Activated T-cell treated with anti-CD3 and anti-CD28 coated beads for 48 hours (primary cell): ENCODE measurements around the gene SLIT3.

Source experiments
- DNase-seq: peaks from one replicate; pipeline ENCODE4 v3.0.0-alpha.2; 2020; ENCODE audit warnings: low read depth

SLIT3 gene

DNA sequence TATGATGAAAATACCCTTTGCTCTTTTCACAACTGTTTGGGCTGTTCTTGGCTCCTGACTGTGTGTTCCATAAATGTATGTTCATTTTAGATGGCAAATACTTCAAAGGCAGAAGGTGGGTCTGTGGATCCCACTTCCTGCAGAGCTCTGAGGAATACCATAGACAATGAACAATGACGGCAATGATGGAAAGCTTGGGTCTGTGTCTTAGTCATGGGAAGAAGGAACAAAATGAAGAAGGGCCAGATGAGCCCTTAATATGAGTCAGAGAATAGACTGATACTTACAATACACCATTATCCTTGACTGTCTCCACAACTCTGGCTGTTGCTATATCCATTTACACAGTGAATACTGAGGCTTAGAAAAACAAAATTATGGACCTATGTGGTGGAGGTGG is 126.0 kb downstream of the SLIT3 start:
- DNase-seq, result no peak

DNA sequence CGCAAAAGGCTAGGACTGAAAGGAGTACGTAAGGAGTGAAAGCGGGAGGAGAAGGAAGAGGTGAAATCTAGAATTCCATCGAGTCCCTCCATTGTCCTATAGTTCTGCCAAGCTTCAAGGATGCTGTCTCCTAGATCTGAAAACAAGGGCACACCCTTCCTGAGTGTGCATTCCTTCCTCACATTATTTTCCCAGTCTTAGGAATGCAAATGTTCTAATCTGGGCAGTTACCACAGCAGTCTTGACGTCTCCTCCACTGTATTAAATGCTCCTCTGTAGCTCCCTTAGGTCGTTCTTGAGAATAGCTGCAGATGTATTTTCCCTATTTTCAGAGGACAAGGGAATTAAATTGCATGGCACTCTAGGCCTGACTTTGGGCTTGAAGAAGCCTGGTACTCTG is 127.6 kb downstream of the SLIT3 start:
- DNase-seq, result no peak

DNA sequence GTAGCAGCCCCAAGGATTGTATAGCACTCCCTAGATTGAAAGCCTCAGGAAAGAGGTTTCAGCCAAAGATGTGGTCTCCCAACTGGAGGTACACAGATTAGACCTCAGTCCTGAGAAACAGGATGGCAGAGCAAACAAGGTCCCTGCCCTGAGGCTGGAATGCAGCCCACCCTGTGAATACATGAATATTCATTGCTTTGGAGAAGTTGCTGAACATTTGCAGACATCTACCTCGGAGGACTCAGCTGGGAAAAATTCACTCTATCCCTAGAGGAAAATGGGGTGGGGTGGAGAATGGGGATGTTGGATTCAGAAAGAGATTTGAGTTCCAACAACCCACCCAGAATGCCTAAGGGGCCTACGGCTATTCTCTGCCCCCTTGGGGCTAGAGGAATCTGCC is 129.4 kb downstream of the SLIT3 start:
- no peak for DNase-seq

DNA sequence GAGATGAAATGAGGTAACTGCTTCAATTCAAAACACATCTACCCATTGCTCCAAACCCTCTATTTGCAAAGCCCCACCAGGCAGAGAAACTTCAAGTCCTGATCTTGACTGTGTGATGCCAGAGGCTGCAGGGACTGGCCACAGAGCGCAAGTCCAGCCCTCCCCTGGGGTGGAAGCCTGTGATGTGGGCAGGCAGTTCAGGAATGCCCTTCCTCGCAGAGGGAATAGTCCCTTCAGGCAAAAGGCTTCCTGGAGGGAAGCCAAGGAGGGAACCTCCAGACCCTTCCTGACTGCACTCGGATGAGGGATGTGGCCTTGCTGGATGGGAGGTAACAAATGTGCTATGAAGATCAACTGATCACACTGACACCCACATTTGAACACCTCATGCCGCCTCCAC is 131.2 kb downstream of the SLIT3 start:
- no peak for DNase-seq

DNA sequence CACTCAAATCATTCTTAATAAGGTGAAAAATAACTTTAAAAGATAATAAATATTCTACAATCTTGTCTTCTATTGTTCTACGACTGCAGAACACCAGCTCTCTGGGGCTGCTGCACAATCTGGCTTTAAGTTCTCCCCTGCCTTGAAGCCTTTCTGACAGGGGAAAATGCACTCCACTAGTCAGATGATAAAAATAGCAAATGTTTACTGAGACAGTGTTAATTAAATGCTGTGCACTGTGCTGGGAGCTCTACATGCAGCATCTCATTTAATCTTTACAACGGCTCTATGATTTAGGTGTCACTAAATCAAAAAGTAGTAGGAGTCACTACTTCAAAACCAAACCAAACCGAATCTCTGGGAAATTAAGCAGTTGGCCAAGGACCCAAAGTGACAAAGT is 132.7 kb downstream of the SLIT3 start:
- no peak for DNase-seq

DNA sequence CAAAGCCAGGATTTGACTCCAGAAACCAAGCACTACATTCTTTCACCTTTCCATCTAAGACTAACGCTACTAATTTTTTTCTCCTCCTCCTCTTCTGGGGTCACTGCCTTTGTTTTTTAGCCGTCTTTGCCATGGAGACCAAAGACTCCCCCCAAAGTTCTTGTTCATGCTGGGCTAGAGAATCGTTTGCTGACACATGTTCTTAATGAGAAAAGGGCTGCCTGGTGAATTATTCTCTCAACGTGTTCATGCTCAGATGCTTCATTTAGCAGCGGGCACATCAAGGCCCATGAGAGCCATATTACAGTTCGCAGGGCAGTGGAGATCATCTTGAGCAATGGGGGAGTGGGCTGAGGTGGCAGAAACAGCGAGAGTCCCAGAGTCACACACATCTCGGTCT is 134.9 kb downstream of the SLIT3 start:
- DNase-seq, result no peak

DNA sequence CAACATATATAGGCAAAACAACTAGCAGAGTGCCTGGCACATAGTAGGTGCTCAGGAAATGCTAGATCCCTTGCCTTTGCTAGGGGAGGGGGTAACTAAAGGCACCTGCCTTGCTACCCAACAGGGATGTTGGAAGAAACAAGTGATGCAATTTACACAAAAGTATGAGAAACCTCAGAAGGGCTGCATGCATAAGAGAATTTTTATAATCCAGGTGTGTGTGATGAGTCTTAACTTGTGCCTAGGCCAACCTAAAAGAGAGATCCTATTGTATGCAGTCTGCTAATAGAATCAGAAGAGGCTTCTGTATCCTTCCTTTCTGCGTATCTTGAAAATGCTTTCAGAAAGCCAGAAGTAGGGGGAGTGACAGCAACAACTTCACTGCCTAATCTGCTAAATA is 135.9 kb downstream of the SLIT3 start:
- no peak for DNase-seq

DNA sequence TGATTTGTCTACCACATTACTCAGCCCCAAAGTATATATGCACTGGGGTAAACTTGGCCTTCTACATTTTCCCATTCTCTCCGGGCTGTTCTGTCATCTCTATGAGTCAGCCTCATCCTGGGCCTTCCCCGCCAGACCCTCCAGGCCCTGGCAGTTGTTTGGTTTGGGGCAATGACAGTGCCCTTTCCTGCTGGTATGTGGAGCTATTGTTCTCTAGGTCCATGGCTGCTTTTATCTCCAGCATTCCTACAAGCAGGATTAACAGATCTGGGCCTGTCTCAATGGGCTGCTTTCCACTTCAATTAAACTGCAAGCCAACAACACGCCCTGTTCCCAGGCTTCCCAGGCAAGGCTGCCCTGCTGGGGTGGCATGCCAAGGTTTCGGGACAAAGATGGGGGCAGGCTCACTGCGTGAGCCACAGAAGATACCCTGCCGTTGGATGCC is 136.4 kb downstream of the SLIT3 start:
- no peak for DNase-seq

DNA sequence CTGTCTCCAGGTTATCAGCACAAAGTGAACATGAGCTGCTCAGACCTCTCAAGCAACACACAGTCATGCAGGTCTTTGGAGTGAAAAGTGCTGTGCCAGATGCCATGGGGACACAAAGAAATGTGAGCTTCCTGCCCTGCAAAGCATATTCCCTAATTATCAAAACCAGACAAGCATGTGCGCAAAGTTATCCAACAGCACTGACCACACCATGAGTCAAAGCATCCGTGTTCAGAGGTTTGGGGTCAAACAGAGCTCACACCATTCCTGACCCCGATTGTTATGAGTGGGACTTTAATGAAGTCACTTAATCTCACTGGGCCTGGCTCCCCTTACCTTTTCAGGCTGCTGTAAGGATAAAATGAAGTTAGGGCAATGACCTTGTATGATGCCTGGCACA is 138.5 kb downstream of the SLIT3 start:
- no peak for DNase-seq

DNA sequence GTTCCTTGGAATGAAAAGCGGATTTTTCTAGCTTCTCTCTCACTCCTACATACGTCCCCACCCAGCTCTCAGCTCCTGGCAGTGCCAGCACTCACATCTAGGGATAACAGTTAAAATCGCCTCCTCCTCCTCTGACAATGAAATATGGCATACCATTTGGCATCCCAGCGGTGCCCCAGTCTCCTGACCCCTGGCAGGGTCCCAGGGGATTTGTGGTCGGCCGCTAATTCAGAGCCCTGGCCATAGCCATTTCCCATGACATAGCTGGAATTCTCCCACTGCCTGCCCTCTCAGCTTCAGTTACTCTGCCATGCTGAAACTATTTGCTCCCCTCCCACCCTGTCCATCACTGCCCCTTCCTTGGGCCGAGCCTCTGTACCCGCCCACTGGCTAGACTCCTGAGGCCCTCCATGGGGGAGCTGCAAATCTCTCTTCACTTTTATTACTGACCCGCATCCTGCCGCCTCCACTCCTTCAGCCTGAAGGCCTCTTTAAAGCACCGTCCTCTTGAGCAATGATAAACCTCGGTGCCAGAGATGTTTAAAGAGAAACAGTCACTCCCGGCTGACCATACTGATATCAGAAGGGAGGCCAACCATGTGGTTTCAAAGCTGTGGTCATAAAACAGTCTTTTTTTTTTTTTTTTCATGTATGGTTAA is 139.8 kb downstream of the SLIT3 start:
- DNase-seq, result no peak

DNA sequence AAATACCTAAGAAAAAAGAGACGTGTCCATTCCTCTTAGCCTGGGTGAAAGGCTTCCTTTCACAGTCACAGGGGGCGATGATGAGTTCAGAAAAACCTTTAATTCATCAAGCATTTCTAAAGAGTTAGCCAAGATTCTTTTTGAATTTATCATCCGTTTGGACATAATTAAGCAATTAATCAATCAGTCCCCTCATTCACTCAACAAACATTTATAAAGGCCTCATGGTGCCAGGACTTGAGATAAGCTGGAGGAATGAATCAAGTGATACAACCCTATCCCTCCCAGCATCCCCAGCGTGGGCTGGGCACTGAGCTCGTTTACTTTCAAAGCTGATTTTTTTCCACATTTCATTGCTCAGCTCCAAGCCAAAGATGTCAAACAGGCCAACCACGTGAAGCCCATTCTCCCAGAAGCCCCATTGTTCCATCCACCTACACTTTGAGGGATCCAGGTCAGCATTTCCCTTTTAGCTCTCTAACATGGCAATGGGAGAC is 140.5 kb downstream of the SLIT3 start:
- no peak for DNase-seq

DNA sequence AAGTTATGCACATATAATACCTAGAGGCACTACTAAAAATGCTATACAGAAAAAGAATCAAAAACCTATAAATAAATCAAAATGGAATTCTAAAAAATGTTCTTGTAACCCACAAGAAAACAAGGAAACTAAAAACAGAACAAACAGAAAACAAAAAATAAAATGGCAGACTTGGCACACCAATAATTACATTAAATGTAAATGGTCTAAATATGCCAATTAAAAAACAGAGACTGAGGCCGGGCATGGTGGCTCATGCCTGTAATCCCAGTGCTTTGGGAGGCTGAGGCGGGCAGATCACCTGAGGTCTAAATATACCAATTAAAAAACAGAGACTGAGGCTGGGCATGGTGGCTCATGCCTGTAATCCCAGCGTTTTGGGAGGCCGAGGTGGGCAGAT is 142.2 kb downstream of the SLIT3 start:
- DNase-seq, result no peak

DNA sequence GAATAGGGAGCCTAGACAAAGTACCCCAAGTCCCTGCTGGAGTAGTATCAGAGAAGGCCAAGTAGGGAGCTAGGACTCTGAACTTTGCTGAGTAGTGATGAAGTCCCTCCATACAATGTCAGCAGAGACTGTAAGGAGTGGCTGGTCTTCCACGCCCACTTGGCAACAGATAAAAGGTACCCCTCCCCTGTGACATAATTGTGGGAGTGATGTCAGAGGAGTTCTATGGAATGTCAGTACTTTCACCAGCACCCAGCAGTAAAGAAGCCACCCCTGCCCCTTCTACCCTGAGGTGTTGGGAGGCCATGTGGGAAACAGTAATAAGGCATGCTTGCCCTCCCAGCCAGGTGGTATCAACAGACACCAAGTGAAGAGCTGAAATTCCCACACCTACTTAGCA is 143.9 kb downstream of the SLIT3 start:
- DNase-seq, result no peak

DNA sequence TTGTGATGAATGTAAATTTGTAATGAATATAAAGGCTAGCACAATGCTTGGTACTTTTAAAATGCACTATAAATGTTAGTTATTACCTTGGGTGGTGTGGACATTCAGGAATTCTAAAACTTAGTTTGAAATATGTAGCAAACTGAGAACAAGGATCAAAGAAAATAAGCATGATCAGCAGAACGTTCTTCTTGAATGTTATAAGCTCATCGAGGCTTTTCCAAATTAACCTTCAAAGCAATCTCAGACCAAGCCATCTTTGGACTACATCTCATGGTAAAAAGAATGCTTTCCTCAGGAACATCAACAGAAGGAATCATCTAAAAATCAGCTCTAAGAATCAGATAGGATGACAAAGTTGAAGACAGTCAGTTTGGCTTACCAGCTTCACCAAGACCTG is 146.3 kb downstream of the SLIT3 start:
- no peak for DNase-seq

DNA sequence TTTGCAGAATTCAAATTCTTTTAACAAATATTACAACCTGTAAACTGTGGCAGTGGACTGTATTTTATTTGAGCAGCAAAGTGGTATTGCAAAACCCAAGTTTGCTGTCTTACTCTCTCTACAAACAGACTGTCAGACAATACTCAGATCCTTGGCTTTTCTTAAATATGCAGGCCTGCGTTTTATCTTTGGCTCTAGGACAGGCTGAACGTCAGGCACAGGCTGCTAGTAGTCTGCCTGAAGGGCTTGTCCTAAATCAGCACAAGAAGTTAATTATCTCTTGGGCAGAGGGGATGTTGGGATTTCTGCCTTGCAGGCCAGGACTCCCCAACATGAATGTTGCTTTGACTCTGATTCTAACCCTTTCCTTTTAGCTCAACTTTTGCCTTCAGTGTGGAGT is 147.5 kb downstream of the SLIT3 start:
- no peak for DNase-seq

DNA sequence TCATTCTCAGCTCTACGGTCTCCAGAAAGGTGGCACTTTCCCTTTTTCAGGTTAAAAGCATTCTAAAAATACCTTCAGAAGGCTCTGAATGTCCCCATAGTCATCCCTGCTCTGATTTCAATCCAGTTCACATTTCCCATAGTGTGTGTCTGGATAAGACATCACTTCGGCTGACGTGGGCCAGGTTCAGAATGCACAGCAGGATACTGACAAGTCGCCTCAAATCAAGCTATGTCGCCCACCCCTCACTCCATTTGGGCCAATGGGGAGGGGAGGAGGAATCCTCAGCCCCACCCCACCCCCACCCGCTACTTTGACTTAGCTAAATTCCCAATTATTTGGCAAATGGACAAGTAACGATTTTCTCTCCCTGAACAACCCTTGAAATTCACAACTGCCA is 148.0 kb downstream of the SLIT3 start:
- no peak for DNase-seq

DNA sequence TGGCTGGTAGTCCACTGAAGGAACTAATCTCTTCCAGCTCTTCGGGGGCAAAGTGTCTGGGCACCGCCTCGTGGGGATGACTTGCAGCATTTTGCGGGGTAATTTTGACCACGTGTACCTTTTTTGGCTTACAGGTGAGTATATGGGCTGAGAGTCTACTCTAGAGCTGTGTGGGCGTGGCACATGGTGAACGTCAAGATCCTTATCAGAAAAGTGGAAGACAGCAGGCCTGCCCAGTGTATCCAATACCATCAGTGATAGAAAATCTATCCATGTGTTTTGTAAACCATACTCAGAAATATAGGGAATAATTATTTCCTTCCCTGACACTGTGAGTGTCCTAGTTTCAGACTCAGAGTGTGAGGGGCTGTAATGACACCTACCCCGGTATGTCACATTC is 148.5 kb downstream of the SLIT3 start:
- no peak for DNase-seq

DNA sequence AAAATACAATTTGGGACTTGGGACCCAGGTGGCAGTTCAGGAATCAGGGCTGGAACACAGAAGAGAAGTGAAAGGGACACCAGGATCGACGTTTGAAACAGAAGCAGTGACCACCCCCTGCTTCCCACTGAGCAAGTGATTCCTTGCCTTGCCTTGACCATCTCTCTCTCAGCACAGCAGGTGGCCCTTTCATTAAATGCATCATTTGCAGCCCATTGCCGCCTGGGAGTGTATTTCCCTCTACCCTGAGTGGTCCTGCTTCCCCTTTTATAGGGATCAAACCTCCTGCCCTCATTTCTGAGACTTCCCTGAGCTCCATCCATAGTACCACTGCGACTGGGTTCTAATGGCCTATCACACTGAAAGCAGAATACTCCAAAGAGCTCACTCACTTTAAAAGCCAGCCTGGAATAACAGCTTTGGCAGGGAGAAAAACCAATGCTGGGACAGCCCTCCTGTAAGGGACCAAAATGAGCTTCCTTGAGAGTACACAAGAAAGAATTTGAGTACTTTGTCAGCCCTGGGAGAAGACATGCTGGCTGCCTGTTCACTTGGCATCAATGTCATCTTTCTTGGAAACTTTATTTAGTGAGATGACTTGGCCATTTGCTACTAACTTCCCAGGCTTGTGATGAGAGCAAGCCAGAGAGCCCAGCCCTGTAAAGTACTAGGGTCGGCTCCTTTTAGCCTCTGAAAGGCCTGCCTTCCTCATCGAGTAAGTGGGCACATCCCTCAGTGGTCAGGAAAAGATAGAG is 149.7 kb downstream of the SLIT3 start:
- DNase-seq, result no peak

DNA sequence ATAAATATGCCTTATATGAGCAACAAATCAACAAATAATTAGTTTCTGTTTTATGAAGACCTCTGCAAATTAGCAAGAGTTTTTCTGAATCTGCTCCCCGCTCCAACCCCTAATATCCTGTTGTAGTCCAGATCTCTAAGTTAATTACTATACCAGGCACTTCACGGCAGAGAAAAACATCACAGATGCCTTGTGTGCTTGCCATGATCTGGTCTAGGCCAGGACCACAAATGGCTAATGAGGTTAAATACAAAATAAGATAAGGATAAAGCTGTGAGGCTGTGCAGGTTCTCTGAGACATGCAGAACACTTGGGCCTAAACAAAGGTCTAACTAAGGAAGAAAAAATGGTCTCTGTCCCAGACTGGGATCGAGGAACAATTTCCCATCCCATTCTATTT is 150.8 kb downstream of the SLIT3 start:
- DNase-seq, result no peak

DNA sequence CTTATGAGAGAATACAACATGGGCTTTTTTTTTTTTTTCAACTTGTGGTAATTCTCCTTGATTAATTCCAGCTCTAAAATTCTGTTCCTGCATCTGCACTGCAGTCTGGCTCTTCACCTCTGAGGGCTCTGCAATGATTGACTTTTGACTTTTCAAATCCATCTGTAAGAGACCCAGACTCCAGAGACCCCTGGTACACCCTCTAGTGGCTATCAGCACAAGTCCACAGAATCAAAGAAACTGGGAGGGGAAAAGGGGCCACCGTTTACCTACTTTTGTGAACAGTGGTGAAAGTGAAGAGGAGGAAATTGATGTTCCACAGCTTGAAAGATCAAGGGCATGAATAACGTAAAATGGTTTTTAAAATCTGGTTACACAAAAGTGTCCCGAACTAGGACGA is 151.6 kb downstream of the SLIT3 start:
- DNase-seq, result no peak

DNA sequence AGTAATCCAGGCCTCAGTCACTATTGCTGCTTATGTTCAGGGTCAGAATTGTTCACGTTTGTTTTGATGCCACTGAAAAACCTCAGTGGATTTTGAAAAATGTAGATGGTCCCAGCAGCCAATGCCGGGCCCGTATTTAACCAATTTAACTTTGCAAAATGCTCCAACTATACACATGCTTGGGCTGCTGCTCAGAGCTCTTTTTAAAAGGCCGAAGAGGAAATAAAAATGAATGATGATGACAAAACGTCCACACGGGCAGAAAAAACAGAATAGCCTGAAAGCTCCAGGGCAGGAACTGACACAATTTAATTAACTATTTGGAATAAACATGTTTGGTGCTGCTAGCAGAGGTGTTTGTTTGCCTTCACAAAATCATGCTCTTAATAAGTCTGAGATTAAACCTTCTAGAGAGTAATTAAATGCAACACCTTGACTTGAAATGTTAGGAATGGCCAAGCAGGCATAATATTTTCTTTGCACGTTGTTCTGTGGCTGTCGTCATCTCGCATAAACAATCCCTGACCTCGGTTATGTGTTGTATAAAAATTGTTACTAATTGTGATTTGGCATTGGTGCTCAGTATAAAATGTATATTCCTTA is 152.7 kb downstream of the SLIT3 start:
- DNase-seq, result no peak

DNA sequence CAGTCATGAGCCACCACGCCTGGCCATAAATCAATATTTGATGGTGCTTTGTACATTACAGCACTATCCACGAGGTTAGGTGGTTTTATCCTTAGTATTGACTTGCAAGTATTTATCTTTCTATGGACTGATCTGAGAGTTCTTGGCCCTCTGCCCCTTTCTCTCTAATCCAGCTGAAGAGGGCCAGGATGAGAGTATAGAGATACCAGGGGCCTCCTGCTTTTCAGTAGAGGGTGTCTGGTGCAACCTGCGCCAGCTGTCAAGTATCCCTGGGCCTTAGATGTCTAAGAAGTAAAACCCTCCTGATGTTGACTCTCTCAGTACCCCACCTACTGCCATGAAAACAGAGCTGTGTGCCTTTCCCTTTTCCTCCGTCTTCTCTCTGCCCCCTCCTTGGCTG is 153.4 kb downstream of the SLIT3 start:
- DNase-seq, result no peak

DNA sequence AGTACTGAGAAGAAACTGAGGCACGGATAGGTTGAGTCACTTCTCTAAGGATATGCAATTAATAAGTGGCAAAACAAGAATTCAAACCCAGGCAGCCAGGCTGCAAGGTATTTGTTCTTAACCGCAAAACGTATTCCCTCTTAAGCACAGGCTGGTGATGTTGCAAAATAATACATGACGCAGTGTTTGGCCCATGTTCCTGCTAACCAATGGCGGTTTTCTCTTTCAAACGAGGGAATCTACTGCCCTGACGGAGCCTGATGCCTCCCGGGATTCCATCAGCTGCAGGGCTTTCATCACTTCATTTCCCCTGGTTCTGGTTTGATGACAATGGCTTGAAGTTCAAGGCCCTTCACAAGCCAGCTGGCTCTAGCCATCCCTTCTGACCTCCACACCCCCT is 154.8 kb downstream of the SLIT3 start:
- no peak for DNase-seq
